Left hindlimb (tissue), 1 donor: ENCODE measurements around the gene RBM20.
"Not testable (repeated sequence)": the region's sequence is repeated elsewhere in the genome, so short reads cannot be mapped to it uniquely, and the experiment has no call there.

Source experiments
- DNase-seq: peaks from one replicate; pipeline ENCODE4 v3.0.0-alpha.2; 2018

Gene RBM20

GRCh38 chr10:110643653-110644597, at the start of gene RBM20:
TSS of gene RBM20 (plus strand) at chr10:110644336. CDS start at chr10:110644455, 119 bp downstream.
- peak; percentile 72 for DNase-seq

- no peak for DNase-seq
Observed at GRCh38 chr10:110597476-110597875, 46.7 kb upstream of the RBM20 start.

GRCh38 chr10:110600487-110601101, 43.5 kb upstream of the RBM20 start:
- no peak for DNase-seq

GRCh38 chr10:110601581-110601980, 42.6 kb upstream of the RBM20 start:
- no peak for DNase-seq

GRCh38 chr10:110608087-110608486, 36.0 kb upstream of the RBM20 start:
- no peak for DNase-seq

GRCh38 chr10:110609605-110610004, 34.5 kb upstream of the RBM20 start:
- DNase-seq, result no peak

GRCh38 chr10:110610308-110610774, 33.8 kb upstream of the RBM20 start:
- DNase-seq, result peak; percentile 49

- not testable (repeated sequence) for DNase-seq
Observed at GRCh38 chr10:110610781-110611180, 33.4 kb upstream of the RBM20 start.

- no peak for DNase-seq
Observed at GRCh38 chr10:110612087-110612486, 32.0 kb upstream of the RBM20 start.

- DNase-seq, result no peak
Observed at GRCh38 chr10:110612629-110613028, 31.5 kb upstream of the RBM20 start.

GRCh38 chr10:110613341-110613995, 30.7 kb upstream of the RBM20 start:
- no peak for DNase-seq

- no peak for DNase-seq
Observed at GRCh38 chr10:110613996-110614495, 30.1 kb upstream of the RBM20 start.

GRCh38 chr10:110615057-110615747, 28.9 kb upstream of the RBM20 start:
- DNase-seq, result no peak

GRCh38 chr10:110616493-110617033, 27.6 kb upstream of the RBM20 start:
- DNase-seq, result no peak

GRCh38 chr10:110617425-110618229, 26.5 kb upstream of the RBM20 start:
- DNase-seq, result peak; percentile 54

- DNase-seq, result no peak
Observed at GRCh38 chr10:110618230-110618610, 25.9 kb upstream of the RBM20 start.

GRCh38 chr10:110619514-110620397, 24.4 kb upstream of the RBM20 start:
- DNase-seq, result peak; percentile 50

GRCh38 chr10:110620398-110620719, 23.8 kb upstream of the RBM20 start:
- DNase-seq, result no peak

GRCh38 chr10:110623316-110623715, 20.8 kb upstream of the RBM20 start:
- DNase-seq, result not testable (repeated sequence)

- no peak for DNase-seq
Observed at GRCh38 chr10:110625356-110625894, 18.7 kb upstream of the RBM20 start.
